Calu3 (cell line): ENCODE results near the gene TEX2. TPM values are rescaled to one million over a fixed set of nuclear protein-coding genes. Genes with fewer than 3 reads are reported as not detected.

Experiments used
- BruUV-seq: library from RNA; stranded (reverse); fragments of 400-500 nt; replicated peaks from 2 replicates; lab custom pipeline; 2021; lab: Mats Ljungman, UMichigan
- CTCF ChIA-PET: fragments of 300-600 bp; sonication (Branson Sonifier 250); formaldehyde crosslinking; loops from one replicate; lab custom pipeline; 2022; ENCODE audit warnings: antibody characterized with exemption; lab: Charles Lee
- DNase-seq: peaks from one replicate; pipeline ENCODE4 v3.0.0; 2022
- H3K27ac Mint-ChIP-seq: one replicate; pipeline ENCODE4 v1.8.0; 2022; ENCODE audit warnings: mixed read lengths; ENCODE audit not compliant: unreplicated experiment
- H3K27me3 Mint-ChIP-seq: one replicate; pipeline ENCODE4 v1.8.0; 2022; ENCODE audit warnings: mixed read lengths; ENCODE audit not compliant: unreplicated experiment
- H3K36me3 Mint-ChIP-seq: one replicate; pipeline ENCODE4 v1.8.0; 2022; ENCODE audit warnings: mild to moderate bottlenecking, moderate library complexity, mixed read lengths; ENCODE audit not compliant: insufficient read depth, unreplicated experiment
- H3K4me1 Mint-ChIP-seq: one replicate; pipeline ENCODE4 v1.8.0; 2022; ENCODE audit warnings: mild to moderate bottlenecking, low read depth, mixed read lengths; ENCODE audit not compliant: unreplicated experiment
- H3K4me3 Mint-ChIP-seq: one replicate; pipeline ENCODE4 v1.8.0; 2022; ENCODE audit warnings: mild to moderate bottlenecking, low read depth, moderate library complexity, mixed read lengths; ENCODE audit not compliant: unreplicated experiment
- H3K9me3 Mint-ChIP-seq: one replicate; pipeline ENCODE4 v1.8.0; 2022; ENCODE audit warnings: low read depth, mixed read lengths; ENCODE audit not compliant: unreplicated experiment
- CTCF ChIP-seq: fragments of 200-600 bp; IDR thresholded peaks from one replicate; pipeline ENCODE4 v1.8.0; 2022; ENCODE audit warnings: antibody characterized with exemption; ENCODE audit not compliant: unreplicated experiment
- intact Hi-C: fragments of 100-400 bp; cut with micrococcal nuclease; formaldehyde crosslinking; loops from one replicate; pipeline ENCODE4 v1.10.0; 2022; ENCODE audit not compliant: unreplicated experiment
- total RNA-seq: library from RNA; stranded (reverse); gene quantifications from 2 replicates; pipeline ENCODE4 v1.2.3, GENCODE V29; 2022

TEX2 gene
- total RNA-seq, 1 experiment from 2014 or later, result 12.3 TPM

GRCh38 chr17:64151016-64151368 lies 112.1 kb downstream of the TEX2 start:
- H3K9me3 Mint-ChIP-seq, result no peaks in the 10 kb centered on the region
- DNase-seq, result no peak
- intact Hi-C loops, result no loop called here
- TF ChIP-seq CTCF, result no peak
- no TSS peak for BruUV-seq
- H3K27ac Mint-ChIP-seq, result no peak overlapping the region
- CTCF ChIA-PET, result interaction anchor here (0.6 to 1.4 kb wide), 2 partner anchors 9 to 23 kb away, joined by 3 to 4 read pairs; no protein-coding TSS in a partner anchor
- H3K4me1 Mint-ChIP-seq, result peaks cover 7% of the 10 kb centered on the region
- H3K4me3 Mint-ChIP-seq, result no peak overlapping the region
- H3K36me3 Mint-ChIP-seq, result peaks cover 18% of the 10 kb centered on the region
- no peaks in the 10 kb centered on the region for H3K27me3 Mint-ChIP-seq

- H3K4me1 Mint-ChIP-seq, result peaks cover 1% of the 10 kb centered on the region
- CTCF ChIA-PET, result interaction anchor here (0.6 to 1.4 kb wide), 2 partner anchors 9 to 23 kb away, joined by 3 to 4 read pairs; no protein-coding TSS in a partner anchor
- peaks cover 18% of the 10 kb centered on the region for H3K36me3 Mint-ChIP-seq
- no peak overlapping the region for H3K27ac Mint-ChIP-seq
- intact Hi-C loops, result no loop called here
- no peaks in the 10 kb centered on the region for H3K9me3 Mint-ChIP-seq
- no TSS peak for BruUV-seq
- no peak for DNase-seq
- H3K27me3 Mint-ChIP-seq, result no peaks in the 10 kb centered on the region
- no peak overlapping the region for H3K4me3 Mint-ChIP-seq
- TF ChIP-seq CTCF, result no peak
These were observed 112.6 kb downstream of the TEX2 start for GRCh38 chr17:64150237-64151015.

GRCh38 chr17:64149196-64149595 lies 113.9 kb downstream of the TEX2 start:
- peaks cover 18% of the 10 kb centered on the region for H3K36me3 Mint-ChIP-seq
- no peaks in the 10 kb centered on the region for H3K27me3 Mint-ChIP-seq
- no peak for DNase-seq
- no TSS peak for BruUV-seq
- H3K4me3 Mint-ChIP-seq, result no peak overlapping the region
- intact Hi-C loops, result no loop called here
- H3K27ac Mint-ChIP-seq, result no peak overlapping the region
- no peaks in the 10 kb centered on the region for H3K4me1 Mint-ChIP-seq
- H3K9me3 Mint-ChIP-seq, result no peaks in the 10 kb centered on the region
- CTCF ChIA-PET, result interaction anchor here (0.7 kb wide), 1 partner anchor 130 kb away, joined by 3 read pairs; no protein-coding TSS in a partner anchor
- TF ChIP-seq CTCF, result no peak

DNA sequence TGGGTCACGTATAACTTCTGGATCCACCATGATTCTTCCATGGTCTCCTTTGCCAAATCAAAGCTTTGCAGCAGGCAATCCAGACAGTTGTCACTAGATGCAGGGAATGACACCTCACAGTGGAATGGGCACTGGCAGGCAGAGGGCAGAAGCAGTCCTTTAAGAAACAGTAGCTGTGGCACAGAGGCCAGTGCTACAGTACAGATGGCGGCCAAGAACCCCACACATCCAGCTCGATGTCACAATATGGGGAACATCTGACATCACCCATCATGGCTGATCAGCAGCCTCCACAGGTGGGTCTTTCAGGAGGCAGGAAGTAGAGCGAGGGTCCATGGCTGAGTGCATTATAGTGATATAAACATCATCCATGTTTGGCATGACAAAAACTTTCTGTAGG lies 114.4 kb downstream of the TEX2 start:
- Mint-ChIP-seq H3K27me3 (no peaks in the 10 kb centered on the region), H3K27ac (no peak overlapping the region), H3K36me3 (peaks cover 18% of the 10 kb centered on the region), H3K4me1 (no peaks in the 10 kb centered on the region), H3K9me3 (no peaks in the 10 kb centered on the region), H3K4me3 (no peak overlapping the region)
- CTCF ChIA-PET, result no interaction called here
- no TSS peak for BruUV-seq
- TF ChIP-seq CTCF, result no peak
- no peak for DNase-seq
- intact Hi-C loops, result no loop called here
